ENCODE results near the gene CTTNBP2NL. TPM values are rescaled to one million over a fixed set of nuclear protein-coding genes. Genes with fewer than 3 reads are reported as not detected.

The CTTNBP2NL gene
- total RNA-seq, 1 experiment from 2014 or later, result 38.8 TPM

DNA sequence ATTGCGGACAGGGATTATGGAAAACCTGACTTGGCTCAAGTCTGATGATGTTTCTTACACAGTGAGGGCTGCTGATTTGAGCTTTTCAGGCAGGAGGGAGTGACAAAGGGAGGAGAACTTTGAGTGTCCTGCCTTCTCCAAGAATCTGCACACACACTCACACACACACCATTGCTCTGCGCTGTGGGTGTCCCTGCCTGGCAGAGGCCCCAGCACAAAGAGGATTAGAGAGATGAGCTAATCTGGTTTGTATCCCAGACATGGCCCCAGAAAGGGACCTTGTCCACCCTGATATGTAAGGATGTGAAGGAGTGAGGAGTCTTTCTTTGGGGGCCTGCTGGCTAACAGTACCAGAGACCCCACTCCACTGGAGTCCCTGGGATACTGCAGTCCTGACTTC lies 106.8 kb downstream of the CTTNBP2NL start:
- Histone ChIP-seq H3K23me2 (ENCODE audit: insufficient read length, low read depth, low read length, poor library complexity, severe bottlenecking) (peaks cover 14% of the 10 kb centered on the region), H3K79me1 (ENCODE audit: insufficient read depth, low read depth, low read length, poor library complexity, severe bottlenecking) (no peaks in the 10 kb centered on the region), H3K9me3 (ENCODE audit: control insufficient read depth, low read depth, low read length) (no peaks in the 10 kb centered on the region), H3K4ac (ENCODE audit: low read depth, low read length) (no peak overlapping the region), H3K4me1 (ENCODE audit: insufficient read depth, low read length) (no peaks in the 10 kb centered on the region), H3K27ac (ENCODE audit: insufficient read length, low read depth, low read length) (no peak overlapping the region), H3K9ac (ENCODE audit: extremely low read depth, insufficient read length, low read length) (no peak overlapping the region), H3K27me3 (ENCODE audit: insufficient read depth, low read length) (peaks cover 34% of the 10 kb centered on the region), H4K5ac (ENCODE audit: insufficient read length, low read depth, low read length) (no peak overlapping the region), H3K14ac (ENCODE audit: insufficient read depth, low read length) (no peak overlapping the region), H3K79me2 (ENCODE audit: insufficient read depth, low read length) (no peaks in the 10 kb centered on the region), H3K56ac (ENCODE audit: insufficient read length, low read depth, low read length) (no peak overlapping the region), H3T11ph (ENCODE audit: low read length) (no peak overlapping the region), H2BK20ac (ENCODE audit: low read depth, low read length, poor library complexity, severe bottlenecking) (no peak overlapping the region), H4K8ac (replicated peaks; ENCODE audit: insufficient read length, low read depth, low read length) (no peak overlapping the region), H4K20me1 (ENCODE audit: control insufficient read depth, insufficient read depth, insufficient read length) (no peaks in the 10 kb centered on the region), H2AFZ (ENCODE audit: low read length) (no peak overlapping the region), H2BK12ac (ENCODE audit: insufficient read length, low read depth, low read length) (no peak overlapping the region), H3K4me2 (ENCODE audit: insufficient read depth, insufficient read length, low read length) (peak overlapping the region; percentile 77), H2BK5ac (ENCODE audit: insufficient read length, low read length) (no peak overlapping the region), H3K18ac (ENCODE audit: insufficient read length, low read depth, low read length) (no peak overlapping the region), H3K23ac (ENCODE audit: insufficient read length, low read depth, low read length) (no peak overlapping the region), H2BK15ac (ENCODE audit: low read depth, low read length) (no peak overlapping the region), H2AK5ac (ENCODE audit: insufficient read length, low read length) (no peak overlapping the region), H2BK120ac (ENCODE audit: low read depth, low read length, poor library complexity, severe bottlenecking) (no peak overlapping the region), H4K91ac (ENCODE audit: insufficient read length, low read depth, low read length) (no peak overlapping the region)
- Mint-ChIP-seq H3K27ac (no peak overlapping the region), H3K9me3 (no peaks in the 10 kb centered on the region; a peak in 1 of 5 replicates), H3K4me1 (peaks cover 16 to 43% of the 10 kb centered on the region in 2 experiments), H3K27me3 (ENCODE audit: low read depth) (peaks cover 93% of the 10 kb centered on the region), H3K4me3 (peak overlapping the region; percentile 57 to 78), H3K36me3 (ENCODE audit: insufficient read depth in 1 of 3, low read depth in 3 of 3) (no peaks in the 10 kb centered on the region)
- DNase-seq, result no peak
- WGBS (ENCODE audit: extremely low coverage, insufficient read length, low lambda C conversion rate), result no CpG with 5 or more reads among the region's 2 CpGs
- TF ChIP-seq, protein P1, sequence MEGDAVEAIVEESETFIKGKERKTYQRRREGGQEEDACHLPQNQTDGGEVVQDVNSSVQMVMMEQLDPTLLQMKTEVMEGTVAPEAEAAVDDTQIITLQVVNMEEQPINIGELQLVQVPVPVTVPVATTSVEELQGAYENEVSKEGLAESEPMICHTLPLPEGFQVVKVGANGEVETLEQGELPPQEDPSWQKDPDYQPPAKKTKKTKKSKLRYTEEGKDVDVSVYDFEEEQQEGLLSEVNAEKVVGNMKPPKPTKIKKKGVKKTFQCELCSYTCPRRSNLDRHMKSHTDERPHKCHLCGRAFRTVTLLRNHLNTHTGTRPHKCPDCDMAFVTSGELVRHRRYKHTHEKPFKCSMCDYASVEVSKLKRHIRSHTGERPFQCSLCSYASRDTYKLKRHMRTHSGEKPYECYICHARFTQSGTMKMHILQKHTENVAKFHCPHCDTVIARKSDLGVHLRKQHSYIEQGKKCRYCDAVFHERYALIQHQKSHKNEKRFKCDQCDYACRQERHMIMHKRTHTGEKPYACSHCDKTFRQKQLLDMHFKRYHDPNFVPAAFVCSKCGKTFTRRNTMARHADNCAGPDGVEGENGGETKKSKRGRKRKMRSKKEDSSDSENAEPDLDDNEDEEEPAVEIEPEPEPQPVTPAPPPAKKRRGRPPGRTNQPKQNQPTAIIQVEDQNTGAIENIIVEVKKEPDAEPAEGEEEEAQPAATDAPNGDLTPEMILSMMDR (conservative IDR thresholded peaks at IDR 0.05), result no peak
